Activated T-cell treated with anti-CD3 and anti-CD28 coated beads, Interleukin-2, amount 50 U/mL, for 72 hours (primary cell): ENCODE results near the gene PTPRQ. TPM values are rescaled to one million over a fixed set of nuclear protein-coding genes. Genes with fewer than 3 reads are reported as not detected.
"Not testable (repeated sequence)": the region's sequence is repeated elsewhere in the genome, so short reads cannot be mapped to it uniquely, and the experiment has no call there.

Source experiments
- ATAC-seq, 2 donors: fragments of 150-1000 bp; cut with Tn5 transposase; replicated peaks in 1 of 2; 2 replicates each; pipeline ENCODE4 v1.10.0; 2021; ENCODE audit warnings: moderate library complexity in 2 of 2, mild to moderate bottlenecking in 1 of 2
- DNase-seq, 2 donors: peaks; one replicate each; pipeline ENCODE4 v3.0.0; 2021 to 2022; ENCODE audit warnings: mixed read lengths in 1 of 2
- H3K27ac Mint-ChIP-seq: one replicate; pipeline ENCODE4 v1.8.0; 2022; ENCODE audit warnings: mild to moderate bottlenecking, moderate library complexity, mixed read lengths
- H3K27me3 Mint-ChIP-seq: one replicate; pipeline ENCODE4 v1.8.0; 2022; ENCODE audit warnings: low read depth, mixed read lengths
- H3K36me3 Mint-ChIP-seq, 2 donors: one replicate each; pipeline ENCODE4 v1.8.0; 2022; ENCODE audit warnings: mixed read lengths in 2 of 2, mild to moderate bottlenecking in 1 of 2; ENCODE audit not compliant: insufficient read depth in 2 of 2
- H3K4me1 Mint-ChIP-seq: one replicate; pipeline ENCODE4 v1.8.0; 2022; ENCODE audit warnings: low read depth, mixed read lengths
- H3K4me3 Mint-ChIP-seq, 2 donors: one replicate each; pipeline ENCODE4 v1.8.0; 2022; ENCODE audit warnings: mild to moderate bottlenecking in 2 of 2, mixed read lengths in 2 of 2, moderate library complexity in 2 of 2
- H3K9me3 Mint-ChIP-seq, 2 donors: one replicate each; pipeline ENCODE4 v1.8.0; 2022; ENCODE audit warnings: mixed read lengths in 2 of 2
- total RNA-seq, 2 donors: library from RNA; stranded (reverse); gene quantifications; one replicate each; pipeline ENCODE4 v1.2.3, GENCODE V29; 2022

Gene PTPRQ
- total RNA-seq, 2 donors from 2014 or later = not detected

GRCh38 chr12:80636832-80637231, 192.8 kb downstream of the PTPRQ start:
- Mint-ChIP-seq H3K4me1 (no peaks in the 10 kb centered on the region), H3K27me3 (no peaks in the 10 kb centered on the region), H3K4me3 (no peak overlapping the region), H3K9me3 (peaks cover 1 to 6% of the 10 kb centered on the region in 2 donors), H3K36me3 (no peaks in the 10 kb centered on the region), H3K27ac (no peak overlapping the region)
- DNase-seq (no peak), ATAC-seq (no peak)

GRCh38 chr12:80641936-80642335, 197.9 kb downstream of the PTPRQ start:
- H3K27ac Mint-ChIP-seq = no peak overlapping the region
- no peaks in the 10 kb centered on the region for H3K4me1 Mint-ChIP-seq
- DNase-seq = no peak
- H3K4me3 Mint-ChIP-seq = no peak overlapping the region
- H3K9me3 Mint-ChIP-seq = peaks cover 3 to 9% of the 10 kb centered on the region in 2 donors
- H3K36me3 Mint-ChIP-seq = no peaks in the 10 kb centered on the region
- no peak for ATAC-seq
- no peaks in the 10 kb centered on the region for H3K27me3 Mint-ChIP-seq

GRCh38 chr12:80643961-80644360, 199.9 kb downstream of the PTPRQ start:
- ATAC-seq (no peak), DNase-seq (no peak)
- H3K4me3 Mint-ChIP-seq = no peak overlapping the region
- no peaks in the 10 kb centered on the region for H3K27me3 Mint-ChIP-seq
- H3K27ac Mint-ChIP-seq = no peak overlapping the region
- H3K4me1 Mint-ChIP-seq = no peaks in the 10 kb centered on the region
- no peaks in the 10 kb centered on the region for H3K36me3 Mint-ChIP-seq
- peaks cover 7 to 8% of the 10 kb centered on the region in 2 donors for H3K9me3 Mint-ChIP-seq

- H3K4me3 Mint-ChIP-seq = no peak overlapping the region
- DNase-seq = no peak
- no peaks in the 10 kb centered on the region for H3K36me3 Mint-ChIP-seq
- no peak overlapping the region for H3K27ac Mint-ChIP-seq
- no peak for ATAC-seq
- H3K4me1 Mint-ChIP-seq = no peaks in the 10 kb centered on the region
- H3K27me3 Mint-ChIP-seq = no peaks in the 10 kb centered on the region
- peaks cover 0 to 5% of the 10 kb centered on the region in 2 donors for H3K9me3 Mint-ChIP-seq
These were observed 204.8 kb downstream of the PTPRQ start for GRCh38 chr12:80648881-80649280.

- no peak overlapping the region for H3K4me3 Mint-ChIP-seq
- H3K9me3 Mint-ChIP-seq = peaks cover 4 to 6% of the 10 kb centered on the region in 2 donors
These were observed 211.7 kb downstream of the PTPRQ start for GRCh38 chr12:80655751-80656150.

GRCh38 chr12:80659512-80660063, 215.6 kb downstream of the PTPRQ start:
- ATAC-seq (no peak), DNase-seq (no peak)
- Mint-ChIP-seq H3K9me3 (peaks cover 4 to 6% of the 10 kb centered on the region in 2 donors), H3K4me1 (no peaks in the 10 kb centered on the region), H3K36me3 (no peaks in the 10 kb centered on the region), H3K27me3 (no peaks in the 10 kb centered on the region), H3K27ac (no peak overlapping the region), H3K4me3 (no peak overlapping the region)

More at GRCh38 chr12:80655751-80656150, 211.7 kb downstream of the PTPRQ start:
- Mint-ChIP-seq H3K27ac (no peak overlapping the region), H3K27me3 (no peaks in the 10 kb centered on the region), H3K36me3 (no peaks in the 10 kb centered on the region), H3K4me1 (no peaks in the 10 kb centered on the region)
- no peak for DNase-seq
- ATAC-seq = no peak

- H3K4me1 Mint-ChIP-seq = no peaks in the 10 kb centered on the region
- no peak for DNase-seq
- ATAC-seq = no peak
- no peak overlapping the region for H3K4me3 Mint-ChIP-seq
- H3K36me3 Mint-ChIP-seq = no peaks in the 10 kb centered on the region
- peaks cover 2 to 6% of the 10 kb centered on the region in 2 donors for H3K9me3 Mint-ChIP-seq
- no peaks in the 10 kb centered on the region for H3K27me3 Mint-ChIP-seq
- H3K27ac Mint-ChIP-seq = no peak overlapping the region
These were observed 218.6 kb downstream of the PTPRQ start for GRCh38 chr12:80662586-80662985.

- no peak for DNase-seq
- ATAC-seq = no peak
- Mint-ChIP-seq H3K4me3 (no peak overlapping the region), H3K9me3 (peaks cover 5 to 8% of the 10 kb centered on the region in 2 donors), H3K27ac (no peak overlapping the region), H3K4me1 (no peaks in the 10 kb centered on the region), H3K27me3 (no peaks in the 10 kb centered on the region), H3K36me3 (no peaks in the 10 kb centered on the region)
These were observed 226.2 kb downstream of the PTPRQ start for GRCh38 chr12:80670214-80670613.

GRCh38 chr12:80676042-80676636, 232.1 kb downstream of the PTPRQ start:
- not testable (repeated sequence) for H3K36me3 Mint-ChIP-seq, H3K4me3 Mint-ChIP-seq, DNase-seq, H3K9me3 Mint-ChIP-seq, ATAC-seq, H3K27ac Mint-ChIP-seq, H3K27me3 Mint-ChIP-seq, H3K4me1 Mint-ChIP-seq

- no peak overlapping the region for H3K4me3 Mint-ChIP-seq
These were observed 232.8 kb downstream of the PTPRQ start for GRCh38 chr12:80676856-80677255.

GRCh38 chr12:80677994-80678393, 234.0 kb downstream of the PTPRQ start:
- Mint-ChIP-seq H3K4me3 (no peak overlapping the region), H3K4me1 (no peaks in the 10 kb centered on the region), H3K9me3 (peaks cover 2% of the 10 kb centered on the region in 2 donors), H3K27ac (no peak overlapping the region), H3K36me3 (no peaks in the 10 kb centered on the region), H3K27me3 (no peaks in the 10 kb centered on the region)
- no peak for ATAC-seq
- no peak for DNase-seq

More at GRCh38 chr12:80676856-80677255, 232.8 kb downstream of the PTPRQ start:
- Mint-ChIP-seq H3K36me3 (no peaks in the 10 kb centered on the region), H3K9me3 (peaks cover 3% of the 10 kb centered on the region in 2 donors), H3K4me1 (no peaks in the 10 kb centered on the region), H3K27me3 (no peaks in the 10 kb centered on the region), H3K27ac (no peak overlapping the region)
- DNase-seq = no peak
- ATAC-seq = no peak

GRCh38 chr12:80679346-80680131, 235.5 kb downstream of the PTPRQ start:
- ATAC-seq (no peak), DNase-seq (no peak)
- Mint-ChIP-seq H3K27ac (no peak overlapping the region), H3K9me3 (peaks cover 0 to 2% of the 10 kb centered on the region in 2 donors), H3K36me3 (no peaks in the 10 kb centered on the region), H3K27me3 (no peaks in the 10 kb centered on the region), H3K4me1 (no peaks in the 10 kb centered on the region), H3K4me3 (no peak overlapping the region)

GRCh38 chr12:80681287-80681686, 237.3 kb downstream of the PTPRQ start:
- Mint-ChIP-seq H3K9me3 (no peaks in the 10 kb centered on the region), H3K36me3 (no peaks in the 10 kb centered on the region), H3K4me1 (no peaks in the 10 kb centered on the region), H3K27ac (no peak overlapping the region), H3K4me3 (no peak overlapping the region), H3K27me3 (no peaks in the 10 kb centered on the region)
- no peak for DNase-seq
- ATAC-seq = no peak
